DMS53 treated with DMSO at 0.1 percent for 48 hours (cell line): Measurements from ENCODE around the gene PRSS56.
"Not testable (repeated sequence)": the region's sequence is repeated elsewhere in the genome, so short reads cannot be mapped to it uniquely, and the experiment has no call there.

Source experiments
- DNase-seq: peaks from one replicate; lab custom pipeline; 2025; ENCODE audit not compliant: unreplicated experiment; lab: John Stamatoyannopoulos, UW

The PRSS56 gene

DNA sequence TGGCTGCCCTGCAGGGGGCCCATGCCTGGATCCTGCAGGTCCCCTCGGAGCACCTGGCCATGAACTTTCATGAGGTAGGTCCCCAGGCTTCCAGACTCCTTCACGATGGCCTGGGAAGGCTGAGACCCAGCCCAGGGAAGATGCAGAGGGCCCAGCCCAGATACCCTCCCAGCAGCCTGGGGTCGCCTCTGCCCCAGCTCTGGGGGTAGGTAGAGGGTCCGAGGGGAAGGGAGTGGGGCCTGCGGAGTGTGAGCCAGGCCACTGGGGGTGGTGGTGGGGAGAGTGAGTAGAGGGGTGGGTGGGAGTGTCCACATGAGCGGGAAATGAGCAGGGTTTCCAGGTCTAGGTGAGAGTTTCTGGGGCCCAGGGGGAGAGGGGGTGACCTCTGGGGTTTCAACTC, 4.6 kb downstream of the PRSS56 start:
- no peak for DNase-seq

DNA sequence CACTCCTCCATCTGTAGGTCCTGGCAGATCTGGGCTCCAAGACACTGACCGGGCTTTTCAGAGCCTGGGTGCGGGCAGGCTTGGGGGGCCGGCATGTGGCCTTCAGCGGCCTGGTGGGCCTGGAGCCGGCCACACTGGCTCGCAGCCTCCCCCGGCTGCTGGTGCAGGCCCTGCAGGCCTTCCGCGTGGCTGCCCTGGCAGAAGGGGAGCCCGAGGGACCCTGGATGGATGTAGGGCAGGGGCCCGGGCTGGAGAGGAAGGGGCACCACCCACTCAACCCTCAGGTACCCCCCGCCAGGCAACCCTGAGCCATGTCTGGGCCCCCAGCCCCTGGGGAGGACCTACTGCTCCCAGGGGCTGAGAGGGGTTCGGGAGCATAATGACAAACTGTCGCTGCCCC, 5.0 kb downstream of the PRSS56 start:
- DNase-seq, result no peak

DNA sequence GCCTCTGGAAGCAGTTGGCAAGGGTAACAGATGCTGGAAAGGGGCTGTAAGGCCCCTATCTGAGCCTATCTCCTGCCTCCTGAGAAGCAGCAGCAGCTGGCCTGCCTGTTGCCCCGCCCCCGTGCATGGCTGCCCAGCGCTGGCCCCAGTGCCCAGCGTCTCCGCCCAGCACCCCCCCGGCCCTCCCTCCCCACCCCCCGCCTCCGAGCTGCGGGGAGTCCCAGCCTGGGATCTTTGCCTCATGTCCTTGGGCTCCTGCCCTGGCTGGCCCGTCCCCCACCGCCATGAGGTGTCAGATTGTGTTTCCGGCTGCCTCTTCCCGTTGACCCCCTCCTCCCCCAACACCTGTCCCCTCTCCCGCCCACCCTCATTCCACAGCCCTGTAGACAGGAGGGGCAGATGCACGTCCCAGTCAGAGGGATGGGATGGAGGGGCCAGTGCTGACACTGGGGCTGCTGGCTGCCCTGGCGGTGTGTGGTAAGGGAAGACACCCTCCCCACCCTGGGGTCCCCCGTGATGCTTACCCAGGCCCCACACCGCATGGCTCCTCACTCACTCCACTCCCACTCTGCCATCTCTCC, 5.7 kb downstream of the PRSS56 start, which contains the start of gene CHRND:
CHRND (plus strand) TSS at position 370 of the 581 bp plus-strand sequence; CDS start at position 426, 56 bp downstream.
- no peak for DNase-seq

DNA sequence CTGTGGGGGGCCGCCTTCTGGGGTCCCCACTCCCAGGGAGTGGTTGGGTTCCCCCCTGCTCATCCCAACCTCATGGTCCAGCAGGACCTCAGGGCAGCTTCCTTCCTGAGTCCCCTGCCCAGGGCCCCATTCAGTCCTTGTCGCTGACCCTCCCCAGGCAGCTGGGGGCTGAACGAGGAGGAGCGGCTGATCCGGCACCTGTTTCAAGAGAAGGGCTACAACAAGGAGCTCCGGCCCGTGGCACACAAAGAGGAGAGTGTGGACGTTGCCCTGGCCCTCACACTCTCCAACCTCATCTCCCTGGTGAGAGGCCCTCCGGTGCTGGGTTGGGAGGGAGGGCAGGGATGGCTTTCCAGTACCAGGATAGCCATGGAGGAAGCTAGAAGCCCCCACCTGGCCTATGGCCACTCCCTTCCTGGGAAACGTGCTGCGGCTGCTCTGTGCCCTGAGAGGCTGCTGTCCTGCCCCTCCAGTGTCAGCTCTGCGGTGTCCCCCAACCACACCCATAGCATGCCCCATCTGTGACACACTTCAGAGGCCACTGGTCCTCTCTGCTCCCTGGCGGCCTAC, 6.3 kb downstream of the PRSS56 start:
- no peak for DNase-seq

DNA sequence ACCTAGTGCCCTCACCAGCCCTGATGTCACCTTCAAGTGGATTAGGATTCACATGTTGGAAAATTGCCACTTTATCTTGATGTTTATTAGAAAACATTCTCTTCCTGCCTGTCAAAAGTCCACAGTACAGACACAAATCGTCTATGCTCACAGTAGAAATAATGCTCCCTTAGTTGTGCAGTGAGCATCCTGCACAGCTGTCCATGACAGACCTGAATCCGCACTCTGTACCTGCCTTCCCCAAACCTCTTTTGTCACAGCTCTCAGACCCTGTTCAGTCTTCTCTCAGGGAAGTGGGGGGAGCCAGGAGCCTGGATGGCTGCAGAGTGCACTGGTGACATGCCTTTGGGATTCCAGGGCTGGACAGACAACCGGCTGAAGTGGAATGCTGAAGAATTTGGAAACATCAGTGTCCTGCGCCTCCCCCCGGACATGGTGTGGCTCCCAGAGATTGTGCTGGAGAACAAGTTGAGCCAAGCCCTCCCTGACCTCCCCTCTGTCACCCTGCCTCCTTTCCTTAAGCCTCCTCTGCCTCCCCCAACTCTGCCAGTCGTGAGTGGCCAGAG, 7.8 kb downstream of the PRSS56 start:
- no peak for DNase-seq

DNA sequence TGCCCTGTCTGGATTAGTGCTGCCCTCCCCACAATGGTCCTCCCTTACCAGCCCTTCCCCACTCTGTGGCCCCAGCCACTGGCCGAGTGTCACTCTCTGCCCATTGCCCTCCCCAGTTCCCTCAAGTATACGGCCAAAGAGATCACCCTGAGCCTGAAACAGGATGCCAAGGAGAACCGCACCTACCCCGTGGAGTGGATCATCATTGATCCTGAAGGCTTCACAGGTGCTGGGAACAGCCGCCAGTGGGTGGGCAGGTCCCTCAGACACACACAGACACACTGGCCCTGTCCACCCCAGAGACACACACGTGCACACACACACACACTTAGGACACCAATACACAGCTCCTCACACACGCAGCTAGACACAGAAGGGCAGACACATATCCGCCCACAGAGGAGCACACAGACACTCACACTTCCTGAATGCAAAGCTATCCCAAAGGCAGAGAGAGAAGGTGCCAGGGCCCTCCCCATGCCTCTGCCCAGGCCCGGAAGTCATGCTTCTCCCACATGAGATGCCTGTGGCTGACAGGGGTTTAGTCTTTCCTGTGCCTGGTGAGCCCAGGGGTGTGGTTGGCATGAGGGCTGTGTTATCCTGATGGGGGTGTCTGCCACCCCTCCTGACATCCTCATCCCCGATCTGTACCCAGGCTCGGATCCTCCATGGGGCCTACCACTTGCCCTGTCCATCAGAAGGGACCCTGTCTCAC, 8.7 kb downstream of the PRSS56 start:
- no peak for DNase-seq

DNA sequence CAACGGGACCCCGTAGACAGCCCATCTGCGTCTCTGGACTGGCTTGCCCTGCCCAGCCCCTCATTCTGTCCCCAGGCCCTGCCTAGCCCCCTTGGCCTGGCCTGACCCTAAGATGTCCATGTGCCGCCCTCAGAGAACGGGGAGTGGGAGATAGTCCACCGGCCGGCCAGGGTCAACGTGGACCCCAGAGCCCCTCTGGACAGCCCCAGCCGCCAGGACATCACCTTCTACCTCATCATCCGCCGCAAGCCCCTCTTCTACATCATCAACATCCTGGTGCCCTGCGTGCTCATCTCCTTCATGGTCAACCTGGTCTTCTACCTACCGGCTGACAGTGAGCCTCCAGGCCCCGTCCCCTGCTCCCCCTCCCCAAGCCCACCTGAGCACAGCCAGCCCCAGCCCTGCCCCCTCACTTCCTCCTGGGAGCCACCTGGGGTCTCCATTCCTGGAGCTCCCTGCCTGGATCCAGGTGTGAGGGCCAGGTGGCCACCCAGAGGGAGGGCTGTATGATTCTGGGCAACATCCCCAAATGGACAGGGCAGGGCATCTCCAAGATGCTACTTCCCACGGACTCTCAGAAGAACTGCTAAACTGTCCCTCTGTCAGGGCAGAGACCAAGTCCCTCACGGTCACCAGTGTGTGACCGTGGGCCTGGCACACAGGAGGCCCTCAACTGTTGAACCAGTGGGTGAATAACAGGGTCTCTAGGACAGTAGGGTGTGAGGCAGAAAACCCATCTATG, 9.8 kb downstream of the PRSS56 start:
- DNase-seq, result no peak

DNA sequence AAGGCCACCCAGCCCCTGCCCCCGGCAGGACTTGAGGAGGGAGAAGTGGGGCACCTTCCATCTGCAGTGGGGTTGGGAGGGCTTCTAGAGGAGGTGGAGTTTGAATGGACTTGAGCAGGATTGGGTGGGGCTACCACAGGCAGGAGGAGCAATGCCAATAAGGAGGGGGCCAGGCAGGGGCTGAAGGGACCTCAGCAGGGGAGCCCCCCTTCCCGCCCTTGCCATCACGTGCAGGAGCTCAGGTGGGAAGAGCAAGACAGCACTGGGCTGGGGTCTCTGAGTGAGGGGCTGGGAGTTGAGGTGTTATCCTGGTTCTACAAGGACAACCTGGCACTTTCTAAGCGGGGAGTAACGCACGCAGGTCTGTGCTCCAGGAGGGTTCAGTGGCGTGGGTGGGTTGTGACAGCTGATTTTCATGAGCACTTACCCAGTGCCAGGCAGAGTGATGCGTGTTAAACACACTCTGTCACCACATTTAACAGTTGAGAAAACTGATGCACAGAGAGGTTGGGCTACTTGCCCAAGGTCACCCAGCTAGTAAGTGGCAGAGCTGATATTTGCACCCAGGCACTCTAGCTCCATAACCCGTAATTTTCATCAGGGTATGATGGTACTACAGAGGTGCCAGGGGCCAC, 10.6 kb downstream of the PRSS56 start:
- no peak for DNase-seq

DNA sequence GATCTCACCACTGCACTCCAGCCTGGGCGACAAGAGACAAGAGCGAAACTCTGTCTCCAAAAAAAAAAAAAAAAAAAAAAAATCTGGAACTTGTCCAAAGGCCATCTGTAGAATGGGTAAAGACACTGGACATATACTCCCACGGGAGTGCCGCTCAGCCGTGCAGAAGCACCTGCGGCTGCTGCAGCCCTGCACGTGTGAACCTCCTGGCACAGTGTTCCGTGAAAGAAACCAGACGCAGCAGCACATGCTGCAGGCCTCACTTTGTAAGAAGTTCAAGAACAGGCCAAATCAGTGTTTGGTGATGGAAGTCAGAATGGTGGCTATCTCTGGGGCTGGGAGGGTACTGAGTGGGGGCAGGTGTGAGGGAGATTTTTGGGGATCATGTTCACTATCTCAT, 12.2 kb downstream of the PRSS56 start:
- DNase-seq, result no peak

DNA sequence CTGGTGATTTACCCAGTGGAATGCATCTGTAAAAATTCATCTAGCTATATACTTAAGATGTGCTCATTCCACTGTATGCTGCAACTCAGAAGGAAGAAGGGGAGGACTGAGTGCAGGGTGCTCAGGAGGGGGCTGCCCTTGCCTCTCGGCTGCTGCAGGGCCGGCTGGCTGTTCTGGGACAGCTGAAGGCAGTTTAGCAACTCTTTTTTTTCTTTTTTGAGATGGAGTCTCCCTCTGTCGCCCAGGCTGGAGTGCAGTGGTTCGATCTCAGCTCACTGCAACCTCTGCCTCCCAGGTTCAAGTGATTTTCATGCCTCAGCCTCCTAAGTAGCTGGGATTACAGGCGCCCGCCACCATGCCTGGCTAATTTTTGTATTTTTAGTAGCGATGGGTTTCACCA, 12.6 kb downstream of the PRSS56 start:
- not testable (repeated sequence) for DNase-seq

DNA sequence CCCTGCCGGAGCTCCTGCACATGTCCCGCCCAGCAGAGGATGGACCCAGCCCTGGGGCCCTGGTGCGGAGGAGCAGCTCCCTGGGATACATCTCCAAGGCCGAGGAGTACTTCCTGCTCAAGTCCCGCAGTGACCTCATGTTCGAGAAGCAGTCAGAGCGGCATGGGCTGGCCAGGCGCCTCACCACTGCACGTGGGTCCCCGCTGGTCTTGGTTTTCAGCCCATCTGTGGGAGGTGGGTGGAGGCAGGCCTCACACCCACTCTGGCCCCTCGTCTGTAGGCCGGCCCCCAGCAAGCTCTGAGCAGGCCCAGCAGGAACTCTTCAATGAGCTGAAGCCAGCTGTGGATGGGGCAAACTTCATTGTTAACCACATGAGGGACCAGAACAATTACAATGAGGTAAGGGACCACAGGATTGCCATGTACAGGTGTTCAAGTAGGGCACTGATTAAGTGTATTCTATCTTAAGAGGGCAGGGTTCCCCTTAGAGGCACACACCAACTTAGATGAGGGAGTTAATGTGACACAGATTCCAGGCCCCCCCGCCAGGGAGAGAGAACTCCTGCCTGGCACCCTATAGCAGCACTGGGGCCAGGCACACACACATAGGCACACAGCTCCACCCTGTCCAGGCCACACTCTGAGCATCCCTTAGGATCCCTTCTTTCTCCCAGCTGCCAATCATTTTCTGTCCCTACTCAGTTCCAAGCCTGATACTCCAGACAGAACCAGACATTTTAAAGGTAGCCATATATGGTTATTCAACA, 13.9 kb downstream of the PRSS56 start:
- DNase-seq, result no peak

DNA sequence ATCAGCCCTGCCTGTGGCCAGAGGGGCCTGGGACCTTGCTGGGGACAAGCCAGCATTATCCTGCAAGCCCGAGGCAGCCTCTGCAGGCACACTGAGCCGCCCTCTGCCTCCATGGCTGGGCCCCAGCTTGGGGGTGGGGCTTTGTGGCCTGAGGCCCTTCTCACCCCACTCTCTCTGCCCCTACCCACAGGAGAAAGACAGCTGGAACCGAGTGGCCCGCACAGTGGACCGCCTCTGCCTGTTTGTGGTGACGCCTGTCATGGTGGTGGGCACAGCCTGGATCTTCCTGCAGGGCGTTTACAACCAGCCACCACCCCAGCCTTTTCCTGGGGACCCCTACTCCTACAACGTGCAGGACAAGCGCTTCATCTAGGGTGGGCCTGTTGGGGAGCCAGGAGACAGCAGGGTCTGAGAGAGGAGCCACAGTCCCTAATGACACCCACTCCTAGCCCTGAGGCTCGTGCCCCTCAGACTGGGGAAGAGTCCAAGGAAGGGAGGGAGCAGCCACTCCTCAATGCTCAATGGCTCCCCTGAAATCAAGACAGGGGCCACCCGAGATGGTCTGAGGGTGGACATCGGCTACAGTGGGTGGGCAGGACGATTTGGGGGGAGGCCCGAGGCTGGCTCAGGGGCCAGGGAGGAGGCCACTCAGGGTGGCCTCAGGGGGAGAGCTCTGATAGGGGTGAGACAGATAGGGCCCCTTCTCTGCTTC, 14.9 kb downstream of the PRSS56 start:
- no peak for DNase-seq

DNA sequence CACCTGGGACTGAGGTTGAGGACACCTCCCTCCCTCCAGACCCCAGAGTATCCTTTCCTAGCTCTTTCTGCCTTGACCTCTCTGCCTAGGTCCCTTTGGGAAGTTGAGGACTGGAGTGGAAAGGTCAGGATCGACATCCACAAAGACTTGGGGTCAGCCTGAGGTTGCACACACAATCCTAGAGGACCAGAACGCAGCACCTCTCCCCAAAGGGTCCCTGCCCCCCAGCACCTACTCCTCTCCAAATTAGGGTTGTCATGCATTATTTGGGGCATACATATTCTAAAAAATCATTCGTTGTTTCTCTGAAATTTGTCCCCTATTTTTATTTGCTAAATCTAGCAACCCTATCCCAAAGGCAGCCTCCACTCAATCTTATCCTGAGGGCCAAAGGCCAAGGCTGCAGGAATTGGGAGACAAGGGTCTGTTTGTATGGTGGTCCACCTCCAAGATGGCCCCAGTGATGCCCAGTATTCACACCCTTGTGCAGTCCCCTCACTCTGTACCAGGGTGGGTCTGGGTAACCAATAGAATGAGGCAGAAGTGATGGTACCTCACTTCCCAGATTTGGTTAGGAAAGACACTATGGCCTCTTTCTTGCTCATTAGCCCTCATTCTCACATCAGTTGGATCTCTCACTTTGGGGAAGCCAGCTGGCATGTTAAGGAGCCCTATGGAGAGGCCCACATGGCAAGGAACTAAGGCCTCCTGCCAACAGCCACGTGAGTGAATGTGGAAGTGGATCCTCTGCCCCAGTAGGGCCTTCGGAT, 15.8 kb downstream of the PRSS56 start:
- DNase-seq, result no peak

DNA sequence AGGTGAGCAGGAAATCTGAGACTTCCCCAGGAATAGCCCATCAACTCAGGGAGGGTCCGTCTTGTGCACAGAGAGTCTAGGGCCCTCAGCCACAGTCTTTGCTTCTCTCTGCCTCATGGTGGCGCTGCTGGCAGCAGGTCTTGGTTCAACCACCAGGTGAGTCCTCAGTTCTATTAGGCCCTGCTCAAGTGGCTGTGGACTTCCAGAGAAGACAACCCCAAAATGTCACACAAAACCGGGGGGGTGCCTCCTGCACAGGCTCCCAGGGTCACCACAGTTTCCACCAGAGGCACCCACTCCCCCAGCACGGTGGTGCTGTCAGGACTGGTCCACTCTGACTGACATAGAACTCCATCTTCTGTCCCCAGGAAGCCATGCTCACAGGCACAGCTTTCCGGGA, 16.9 kb downstream of the PRSS56 start:
- no peak for DNase-seq

DNA sequence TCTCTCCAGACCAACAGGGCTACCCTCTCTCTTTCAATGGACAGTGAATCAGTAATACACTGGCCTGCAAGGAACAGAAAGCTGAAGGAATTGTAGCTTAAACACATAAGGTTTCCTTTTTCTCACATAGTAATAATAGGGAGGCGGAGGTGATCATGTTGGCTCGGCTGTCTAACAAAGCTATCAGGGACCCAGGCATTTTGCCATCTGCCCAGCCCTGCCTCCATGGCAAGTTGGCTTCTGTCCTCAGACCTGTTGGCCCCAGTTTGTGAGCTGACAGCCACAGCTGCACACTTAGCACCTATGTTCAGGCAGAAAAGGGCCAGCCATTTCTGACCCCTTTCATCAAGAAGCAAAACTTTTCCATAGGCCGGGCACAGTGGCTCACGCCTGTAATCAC, 17.3 kb downstream of the PRSS56 start:
- no peak for DNase-seq

DNA sequence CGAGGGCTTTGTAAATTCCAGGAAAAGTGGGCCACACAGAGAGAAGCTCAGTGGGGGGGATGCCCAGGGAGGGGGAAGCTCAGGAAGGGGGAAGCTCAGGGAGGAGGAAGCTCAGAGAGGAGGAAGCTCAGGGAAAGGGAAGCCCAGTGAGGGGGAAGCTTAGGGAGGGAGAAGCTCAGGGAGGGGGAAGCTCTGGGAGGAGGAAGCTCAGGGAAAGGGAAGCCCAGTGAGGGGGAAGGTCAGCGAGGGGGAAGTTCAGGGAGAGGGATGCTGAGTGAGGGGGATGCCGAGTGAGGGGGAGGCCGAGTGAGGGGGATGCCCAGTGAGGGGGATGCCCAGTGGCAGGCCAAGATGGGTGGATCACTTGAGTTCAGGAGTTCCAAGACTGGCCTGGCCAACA, 18.5 kb downstream of the PRSS56 start:
- DNase-seq, result no peak

DNA sequence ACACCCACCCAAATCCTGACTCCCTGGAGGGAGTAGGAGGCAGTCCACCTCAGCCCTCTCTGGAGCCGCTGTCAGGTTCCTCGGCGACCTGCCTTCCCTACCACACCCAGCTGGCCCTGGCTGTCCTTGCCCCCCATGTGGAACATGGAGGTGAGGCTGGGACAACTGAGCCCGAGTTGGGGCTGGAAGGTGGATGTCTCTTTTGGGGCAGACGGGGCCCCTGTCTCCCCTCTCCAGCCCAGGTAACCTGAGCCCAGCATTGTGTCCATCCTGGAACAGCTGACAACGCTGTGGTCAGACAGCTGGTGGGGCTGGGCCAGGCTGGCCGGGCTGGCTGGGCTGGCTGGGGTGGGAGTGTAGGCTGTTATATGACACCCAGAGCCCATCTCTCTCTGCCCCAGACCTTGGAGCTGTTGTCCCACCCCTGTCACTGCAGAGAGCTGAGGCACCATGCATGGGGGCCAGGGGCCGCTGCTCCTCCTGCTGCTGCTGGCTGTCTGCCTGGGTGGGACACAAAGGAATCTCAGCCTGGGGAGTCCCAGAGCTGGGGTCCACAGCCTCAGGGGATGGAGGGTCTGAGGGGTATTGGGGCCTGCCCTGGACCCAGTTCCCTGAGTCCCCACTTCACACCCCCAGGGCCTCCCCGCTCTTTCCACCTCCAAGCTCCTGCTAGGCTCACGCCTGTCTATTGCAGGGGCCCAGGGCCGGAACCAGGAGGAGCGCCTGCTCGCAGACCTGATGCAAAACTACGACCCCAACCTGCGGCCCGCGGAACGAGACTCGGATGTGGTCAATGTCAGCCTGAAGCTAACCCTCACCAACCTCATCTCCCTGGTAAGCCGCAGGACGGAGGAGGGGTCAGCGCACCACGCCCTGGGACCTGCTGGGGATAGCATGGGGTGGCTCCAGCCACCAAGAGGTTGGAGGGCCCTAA, 19.4 kb downstream of the PRSS56 start, which contains the start of gene CHRNG:
CHRNG (plus strand) TSS at position 395 of the 934 bp plus-strand sequence; CDS start at position 451, 56 bp downstream.
- no peak for DNase-seq
